Embryonic facial prominence (tissue), 1 donor: Measurements from ENCODE around the gene CASP9.
"Not testable (repeated sequence)": the region's sequence is repeated elsewhere in the genome, so short reads cannot be mapped to it uniquely, and the experiment has no call there.

Source experiments
- DNase-seq: peaks from one replicate; pipeline ENCODE4 v3.0.0-alpha.2; 2016; ENCODE audit errors: extremely low spot score

Gene CASP9

GRCh38 chr1:15469821-15470448 lies 54.1 kb downstream of the CASP9 start:
- not testable (repeated sequence) for DNase-seq

GRCh38 chr1:15469361-15469760 lies 54.7 kb downstream of the CASP9 start:
- no peak for DNase-seq

- no peak for DNase-seq
These were observed 55.9 kb downstream of the CASP9 start for GRCh38 chr1:15468145-15468544.

GRCh38 chr1:15466955-15467625 lies 56.9 kb downstream of the CASP9 start:
- not testable (repeated sequence) for DNase-seq

GRCh38 chr1:15465674-15466073 lies 58.3 kb downstream of the CASP9 start:
- DNase-seq: no peak

GRCh38 chr1:15463926-15464322 lies 60.1 kb downstream of the CASP9 start:
- not testable (repeated sequence) for DNase-seq

GRCh38 chr1:15463064-15463800 lies 60.8 kb downstream of the CASP9 start:
- DNase-seq: not testable (repeated sequence)

- DNase-seq: no peak
These were observed 63.3 kb downstream of the CASP9 start for GRCh38 chr1:15460708-15461095.

- no peak for DNase-seq
These were observed 64.0 kb downstream of the CASP9 start for GRCh38 chr1:15459771-15460707.

- not testable (repeated sequence) for DNase-seq
These were observed 65.6 kb downstream of the CASP9 start for GRCh38 chr1:15458388-15458787.

GRCh38 chr1:15457585-15457984 lies 66.4 kb downstream of the CASP9 start:
- no peak for DNase-seq

GRCh38 chr1:15456313-15456954 lies 67.6 kb downstream of the CASP9 start, which contains the start of gene CELA2A:
CELA2A (plus strand) TSS chr1:15456732; CDS start chr1:15456754, 22 bp downstream.
- DNase-seq: no peak

- DNase-seq: no peak
These were observed 68.5 kb downstream of the CASP9 start for GRCh38 chr1:15455522-15455921.

GRCh38 chr1:15454256-15454655 lies 69.8 kb downstream of the CASP9 start:
- no peak for DNase-seq

GRCh38 chr1:15453734-15454133 lies 70.3 kb downstream of the CASP9 start:
- no peak for DNase-seq

GRCh38 chr1:15452866-15453571 lies 71.0 kb downstream of the CASP9 start:
- no peak for DNase-seq

- DNase-seq: no peak
These were observed 71.8 kb downstream of the CASP9 start for GRCh38 chr1:15452216-15452615.

- DNase-seq: no peak
These were observed 72.8 kb downstream of the CASP9 start for GRCh38 chr1:15451014-15451722.

GRCh38 chr1:15449567-15449966 lies 74.4 kb downstream of the CASP9 start:
- DNase-seq: no peak
